Measurements from ENCODE around the gene ANKK1.

ANKK1 gene

GRCh38 chr11:113411536-113411935, 24.0 kb downstream of the ANKK1 start:
- DNase-seq, result no peak

GRCh38 chr11:113412675-113413074, 25.1 kb downstream of the ANKK1 start:
- DNase-seq, result no peak

GRCh38 chr11:113415343-113415742, 27.8 kb downstream of the ANKK1 start:
- no peak for DNase-seq

DNA sequence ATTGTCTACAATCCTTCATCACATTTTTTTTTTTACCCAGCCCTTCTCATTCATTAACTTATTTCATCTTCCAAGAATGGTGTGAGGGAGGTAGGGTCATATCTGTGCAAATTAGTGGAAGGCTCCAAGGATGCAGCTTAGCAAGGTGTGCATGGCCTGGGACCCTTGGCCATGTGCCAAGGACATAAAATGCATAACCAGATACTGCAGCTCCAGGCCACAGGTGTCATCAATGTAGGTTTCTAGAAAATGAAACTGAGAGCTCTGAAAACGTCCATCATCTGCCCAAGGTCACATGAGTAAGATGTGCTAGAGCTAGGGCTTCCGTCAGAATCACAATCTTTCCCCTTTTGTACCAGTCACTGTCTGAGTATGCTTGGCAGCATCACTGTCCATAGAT, 29.8 kb downstream of the ANKK1 start:
- no peak for DNase-seq

GRCh38 chr11:113419454-113420003, 31.9 kb downstream of the ANKK1 start:
- DNase-seq, result no peak

- no peak for DNase-seq
Measured at GRCh38 chr11:113420808-113421207, 33.2 kb downstream of the ANKK1 start.

DNA sequence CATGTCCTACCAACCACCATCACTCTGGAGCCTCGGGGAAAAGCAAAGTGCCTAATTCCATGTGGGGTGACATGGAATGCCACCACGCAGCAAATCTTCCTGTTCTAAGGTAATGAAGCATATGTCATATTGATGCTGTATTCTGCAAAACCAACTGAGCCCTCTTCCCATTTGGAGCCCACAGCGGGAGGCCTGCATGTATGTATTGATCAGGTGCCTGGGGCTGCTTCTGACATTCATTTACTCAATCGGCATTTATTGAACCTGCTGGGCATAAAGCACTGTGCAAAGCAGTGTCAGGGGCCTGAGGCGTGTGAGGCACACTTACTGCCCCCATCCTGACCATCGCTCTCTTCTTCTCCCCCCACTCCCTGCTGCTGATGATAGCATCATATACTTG, 39.1 kb downstream of the ANKK1 start:
- no peak for DNase-seq

GRCh38 chr11:113431746-113432145, 44.2 kb downstream of the ANKK1 start:
- DNase-seq, result no peak

GRCh38 chr11:113435190-113435968, 47.8 kb downstream of the ANKK1 start:
- DNase-seq, result no peak

GRCh38 chr11:113436672-113437252, 49.2 kb downstream of the ANKK1 start:
- no peak for DNase-seq

DNA sequence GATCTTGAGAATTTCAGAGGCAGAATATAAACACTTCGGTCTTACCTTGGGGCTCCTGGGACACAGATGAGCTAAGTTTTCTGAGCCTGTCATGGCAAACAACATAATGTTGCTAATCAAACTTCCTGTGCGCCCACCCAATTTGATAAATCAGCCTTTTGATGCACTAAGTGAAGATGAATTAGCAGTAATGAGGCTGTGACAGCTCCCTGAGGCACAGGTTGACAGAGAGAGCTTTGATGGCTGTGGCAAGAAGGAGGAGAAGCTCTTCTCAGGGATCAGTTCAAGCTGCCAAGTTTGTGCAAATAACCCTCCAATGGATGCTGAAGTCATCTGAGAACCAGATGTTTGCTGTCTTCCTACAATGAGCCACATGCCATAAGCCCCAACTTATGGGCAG, 53.2 kb downstream of the ANKK1 start:
- DNase-seq, result no peak

GRCh38 chr11:113444502-113445123, 57.0 kb downstream of the ANKK1 start:
- DNase-seq, result no peak

- DNase-seq, result no peak
Measured at GRCh38 chr11:113446112-113446511, 58.5 kb downstream of the ANKK1 start.

DNA sequence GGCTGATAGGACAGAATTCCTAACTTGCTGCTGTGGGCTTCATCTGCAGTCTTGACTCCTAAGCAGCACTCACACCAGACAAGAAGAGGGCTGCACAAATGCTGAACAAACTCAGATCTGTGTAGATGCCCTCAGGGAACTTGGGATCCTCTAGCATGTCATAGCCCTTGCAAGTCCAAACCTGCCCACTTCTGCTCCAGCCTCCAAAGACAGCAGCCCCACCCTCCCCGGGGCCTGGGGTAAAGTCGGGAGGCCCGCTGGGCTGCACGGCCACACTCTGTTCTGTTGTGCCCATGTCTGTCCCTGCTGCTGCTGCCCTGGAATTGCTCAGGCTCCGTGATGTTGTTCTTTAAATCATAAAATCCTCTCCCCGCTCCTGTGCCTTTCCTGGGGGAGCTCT, 59.4 kb downstream of the ANKK1 start:
- no peak for DNase-seq

DNA sequence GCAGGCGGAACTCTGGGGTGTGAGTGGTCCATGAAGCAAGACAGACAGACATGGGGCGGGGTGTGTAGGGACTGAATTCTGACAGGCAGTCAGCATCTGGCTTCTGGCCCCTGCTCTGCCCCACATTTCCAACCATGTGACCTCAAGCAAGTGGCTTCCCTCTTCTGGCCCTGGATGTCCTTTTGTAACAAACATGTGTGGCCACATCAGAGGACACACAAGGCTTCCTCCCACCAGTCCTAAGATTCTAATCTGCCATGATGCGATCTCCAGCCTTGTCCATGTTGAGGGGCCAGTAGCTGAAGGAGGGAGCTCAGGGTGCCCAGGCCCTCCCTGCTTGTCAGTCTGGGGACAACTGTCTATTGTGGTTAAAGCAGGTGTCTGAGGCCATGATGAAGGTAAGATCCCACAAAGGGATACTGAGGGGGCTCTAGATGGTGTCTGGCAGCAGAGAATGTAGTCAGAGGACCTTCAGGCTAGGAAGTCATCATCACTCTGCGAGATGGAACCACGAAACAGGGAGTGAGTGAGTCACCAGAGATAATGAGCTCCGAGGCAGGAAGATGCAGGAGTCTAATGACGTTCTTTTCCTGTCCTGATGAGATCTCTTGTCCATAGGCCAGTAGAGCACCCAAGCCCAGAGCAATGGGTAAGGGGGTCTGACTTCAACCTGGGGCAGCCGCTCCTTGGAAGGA, 60.2 kb downstream of the ANKK1 start:
- no peak for DNase-seq

DNA sequence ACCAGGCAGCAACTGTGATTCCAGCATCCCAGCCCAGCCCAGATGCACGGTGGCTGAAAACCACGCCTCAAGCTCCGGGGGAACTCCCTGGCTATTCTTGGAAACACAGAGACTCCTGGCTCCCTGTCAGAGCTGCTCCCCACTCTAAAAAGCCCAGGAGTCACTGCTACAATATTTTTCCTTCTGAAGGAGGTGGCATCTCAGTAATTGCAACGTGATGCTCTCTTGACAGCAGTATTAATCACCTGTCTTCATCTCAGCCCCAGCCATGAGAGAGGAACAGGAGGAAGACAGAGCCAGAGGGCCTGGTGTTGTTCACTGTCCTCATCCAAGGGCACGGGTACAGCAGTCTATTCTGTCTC, 60.7 kb downstream of the ANKK1 start:
- DNase-seq, result no peak

DNA sequence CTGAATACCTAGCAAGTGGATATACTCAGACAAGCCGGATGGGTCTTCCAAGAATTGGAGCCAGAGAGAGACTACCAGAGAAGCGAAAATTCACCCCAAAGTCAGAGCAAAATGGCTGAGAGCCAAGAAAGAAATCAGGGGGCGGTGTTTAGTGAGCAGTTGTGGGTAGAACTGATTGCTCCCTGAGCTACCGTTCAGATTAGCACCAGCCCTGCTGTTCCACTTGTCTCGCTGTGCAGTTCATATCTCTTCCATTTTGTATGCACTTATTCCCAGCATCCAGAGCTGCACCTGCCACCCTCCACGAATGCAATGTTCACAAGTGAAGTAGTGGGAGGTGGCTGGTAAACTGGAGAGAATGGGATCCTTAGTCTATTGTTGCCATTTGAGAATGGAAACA, 62.2 kb downstream of the ANKK1 start:
- DNase-seq, result no peak
